Fibroblast of the aortic adventitia (primary cell): ENCODE measurements around the gene DAPK2. TPM values are rescaled to one million over a fixed set of nuclear protein-coding genes. Genes with fewer than 3 reads are reported as not detected.

Experiments
- DNase-seq: peaks from one replicate; pipeline ENCODE4 v3.0.0-alpha.2; 2010; ENCODE audit warnings: low read depth
- H3K4me3 ChIP-seq: 2 replicates; pipeline ENCODE4 v1.5.1; 2011; ENCODE audit warnings: low read depth, mild to moderate bottlenecking, control low read depth, low read length, moderate library complexity
- total RNA-seq: library from RNA; depleted of rRNA; stranded (reverse); fragments of >200 nt; gene quantifications from 2 replicates; pipeline ENCODE4 v1.2.3, GENCODE V29; 2012; ENCODE audit warnings: low replicate concordance
- TF ChIP-seq, protein P1 (sequence below): IDR thresholded peaks from 2 replicates; pipeline ENCODE4 v1.5.1; 2011; ENCODE audit warnings: mild to moderate bottlenecking, low read length, control low read depth, inconsistent platforms; ENCODE audit not compliant: insufficient read depth

Gene DAPK2
- total RNA-seq, 1 donor, result 3.7 TPM

GRCh38 chr15:63971904-63972303, 74.4 kb downstream of the DAPK2 start:
- H3K4me3 ChIP-seq, result no peak overlapping the region
- DNase-seq, result no peak
- TF ChIP-seq, protein P1, sequence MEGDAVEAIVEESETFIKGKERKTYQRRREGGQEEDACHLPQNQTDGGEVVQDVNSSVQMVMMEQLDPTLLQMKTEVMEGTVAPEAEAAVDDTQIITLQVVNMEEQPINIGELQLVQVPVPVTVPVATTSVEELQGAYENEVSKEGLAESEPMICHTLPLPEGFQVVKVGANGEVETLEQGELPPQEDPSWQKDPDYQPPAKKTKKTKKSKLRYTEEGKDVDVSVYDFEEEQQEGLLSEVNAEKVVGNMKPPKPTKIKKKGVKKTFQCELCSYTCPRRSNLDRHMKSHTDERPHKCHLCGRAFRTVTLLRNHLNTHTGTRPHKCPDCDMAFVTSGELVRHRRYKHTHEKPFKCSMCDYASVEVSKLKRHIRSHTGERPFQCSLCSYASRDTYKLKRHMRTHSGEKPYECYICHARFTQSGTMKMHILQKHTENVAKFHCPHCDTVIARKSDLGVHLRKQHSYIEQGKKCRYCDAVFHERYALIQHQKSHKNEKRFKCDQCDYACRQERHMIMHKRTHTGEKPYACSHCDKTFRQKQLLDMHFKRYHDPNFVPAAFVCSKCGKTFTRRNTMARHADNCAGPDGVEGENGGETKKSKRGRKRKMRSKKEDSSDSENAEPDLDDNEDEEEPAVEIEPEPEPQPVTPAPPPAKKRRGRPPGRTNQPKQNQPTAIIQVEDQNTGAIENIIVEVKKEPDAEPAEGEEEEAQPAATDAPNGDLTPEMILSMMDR, result no peak

- H3K4me3 ChIP-seq, result no peak overlapping the region
- TF ChIP-seq, protein P1, result no peak
- DNase-seq, result no peak
Observed at GRCh38 chr15:63971427-63971805, 74.9 kb downstream of the DAPK2 start.

DNA sequence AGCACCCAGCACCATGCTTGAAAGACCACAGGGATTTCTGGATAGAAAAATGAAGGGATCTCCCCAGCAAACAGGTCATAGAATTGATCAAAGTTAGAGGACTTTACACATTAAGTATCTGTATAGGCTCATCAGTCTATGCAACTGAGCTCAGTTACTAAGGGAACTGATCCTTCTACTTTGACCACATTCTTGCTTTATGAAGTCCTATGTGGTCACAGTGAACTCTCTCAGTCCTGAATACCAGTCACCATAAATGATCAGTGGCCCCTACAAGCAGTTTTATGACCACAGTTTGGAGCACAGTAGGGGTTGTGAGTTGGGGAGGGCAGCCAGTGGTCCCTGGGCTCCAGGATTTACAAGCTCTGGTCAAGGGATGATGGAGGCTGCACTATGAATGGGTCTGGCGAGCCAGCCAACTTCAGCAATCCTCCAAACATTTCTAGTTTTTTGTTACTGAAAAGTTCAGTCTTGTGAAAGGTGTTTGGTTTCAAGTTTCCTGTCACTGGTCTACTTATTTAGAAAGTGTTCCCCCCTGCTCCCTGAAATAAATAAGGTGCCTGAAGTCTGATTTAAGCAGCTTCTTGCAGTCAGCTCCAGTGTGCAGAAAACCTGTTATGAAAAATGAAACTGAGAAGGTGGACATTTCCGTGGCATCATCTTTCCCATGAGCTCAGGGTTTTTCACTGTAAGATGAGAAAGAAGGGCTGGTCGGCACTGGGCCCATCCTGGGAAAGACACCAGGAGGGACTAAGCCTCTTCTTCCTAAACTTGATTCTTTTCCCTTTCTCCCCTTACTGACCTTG, 75.5 kb downstream of the DAPK2 start:
- TF ChIP-seq, protein P1, result no peak
- H3K4me3 ChIP-seq, result no peak overlapping the region
- DNase-seq, result no peak

DNA sequence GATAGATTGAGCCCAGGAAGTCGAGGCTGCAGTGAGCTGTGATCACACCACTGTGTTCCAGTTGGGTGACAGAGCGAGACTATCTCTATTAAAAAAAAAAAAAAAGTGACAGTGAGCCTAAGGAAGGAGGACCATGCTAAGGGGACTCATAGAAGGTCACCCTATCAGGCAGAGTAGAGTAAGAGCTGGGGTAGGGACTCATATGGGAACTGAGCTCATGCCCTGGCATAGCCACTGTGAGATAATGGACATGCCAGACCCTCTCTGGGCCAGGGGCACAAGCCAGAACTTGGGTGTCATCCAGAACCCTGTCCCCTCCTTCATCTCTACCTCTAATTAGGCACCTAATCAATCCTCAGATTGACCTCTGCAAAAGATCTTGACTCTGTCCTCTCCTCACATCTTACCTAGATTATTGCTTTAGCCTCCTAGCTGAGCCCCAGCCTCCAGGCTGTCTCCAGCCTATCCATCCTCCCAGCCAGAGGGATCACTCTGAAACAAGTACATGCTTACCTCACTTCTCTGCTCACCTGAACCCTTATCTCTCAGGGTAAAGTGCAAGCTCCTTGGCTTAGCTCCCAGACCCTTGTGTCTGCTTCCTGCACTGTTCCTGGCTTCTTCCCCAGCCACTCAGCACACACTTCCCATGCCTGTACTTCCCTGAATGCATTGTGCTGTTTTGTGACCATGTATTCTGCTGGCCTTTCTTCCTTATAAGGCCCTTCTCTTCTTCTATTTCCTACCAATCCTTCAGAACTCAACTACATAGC, 76.4 kb downstream of the DAPK2 start:
- TF ChIP-seq, protein P1, result no peak
- H3K4me3 ChIP-seq, result no peak overlapping the region

GRCh38 chr15:63968700-63969099, 77.6 kb downstream of the DAPK2 start:
- H3K4me3 ChIP-seq, result no peak overlapping the region
- DNase-seq, result no peak
- TF ChIP-seq, protein P1, result no peak

More for the DNA sequence above, 76.4 kb downstream of the DAPK2 start:
- DNase-seq, result no peak

GRCh38 chr15:63968122-63968524, 78.2 kb downstream of the DAPK2 start:
- DNase-seq, result no peak
- TF ChIP-seq, protein P1, result no peak
- no peak overlapping the region for H3K4me3 ChIP-seq
